B cell (primary cell): Measurements from ENCODE around the gene CCR5AS.

Experiments
- CTCF ChIP-seq: fragments of 200-600 bp; IDR thresholded peaks from one replicate; pipeline ENCODE4 v1.8.0; 2022; ENCODE audit warnings: antibody characterized with exemption, mild to moderate bottlenecking
- EZH2 ChIP-seq: IDR thresholded peaks from 2 replicates; pipeline ENCODE4 v1.6.1; 2012; ENCODE audit warnings: borderline replicate concordance, low read depth, mild to moderate bottlenecking, moderate library complexity, low read length; ENCODE audit not compliant: insufficient read depth, poor library complexity, severe bottlenecking

DNA sequence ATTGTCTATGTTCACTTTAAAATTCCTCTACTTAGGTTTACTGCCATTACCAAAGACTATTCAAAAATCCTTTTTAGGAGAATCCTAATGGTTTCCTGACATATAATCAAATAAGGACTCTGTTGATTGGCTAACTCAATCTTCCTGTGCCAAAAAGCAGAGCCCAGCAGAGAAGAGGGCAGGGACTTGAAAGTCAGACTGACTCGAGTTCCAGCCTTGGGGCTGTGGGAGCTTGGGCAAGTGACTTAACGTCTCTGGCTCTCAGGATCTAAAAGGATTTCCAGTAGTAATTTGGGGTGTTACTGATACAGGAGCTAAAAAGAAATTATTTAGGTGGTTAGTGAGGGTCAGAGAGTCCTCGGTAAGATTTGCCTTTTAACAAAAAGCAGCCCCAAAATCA is 25.2 kb downstream of the CCR5AS start:
- TF ChIP-seq CTCF: no peak
- no peak for TF ChIP-seq EZH2
